Measurements from ENCODE around the gene OXNAD1.

DNA sequence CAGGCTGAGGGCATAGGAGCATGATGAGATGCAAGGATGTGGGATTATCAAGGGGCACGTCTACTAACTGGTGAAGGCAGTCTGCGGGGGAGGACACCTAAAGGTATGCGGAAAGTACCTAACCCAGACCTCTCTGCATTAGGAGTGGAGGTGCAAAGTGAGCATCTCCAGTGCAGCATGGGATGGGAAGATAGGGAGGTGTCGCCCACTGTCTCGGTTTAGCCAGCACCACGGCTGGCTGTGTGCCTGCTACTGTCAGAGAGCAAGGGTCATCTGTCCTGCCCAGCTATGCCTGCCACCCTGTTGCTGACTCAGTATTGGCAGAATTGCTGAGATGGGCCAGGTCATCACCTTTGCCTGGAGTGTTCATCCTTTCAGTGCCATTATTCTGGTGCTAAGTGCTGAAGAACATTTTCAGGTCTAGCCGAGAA lies 40.1 kb downstream of the OXNAD1 start:
- TF ChIP-seq, protein P1, sequence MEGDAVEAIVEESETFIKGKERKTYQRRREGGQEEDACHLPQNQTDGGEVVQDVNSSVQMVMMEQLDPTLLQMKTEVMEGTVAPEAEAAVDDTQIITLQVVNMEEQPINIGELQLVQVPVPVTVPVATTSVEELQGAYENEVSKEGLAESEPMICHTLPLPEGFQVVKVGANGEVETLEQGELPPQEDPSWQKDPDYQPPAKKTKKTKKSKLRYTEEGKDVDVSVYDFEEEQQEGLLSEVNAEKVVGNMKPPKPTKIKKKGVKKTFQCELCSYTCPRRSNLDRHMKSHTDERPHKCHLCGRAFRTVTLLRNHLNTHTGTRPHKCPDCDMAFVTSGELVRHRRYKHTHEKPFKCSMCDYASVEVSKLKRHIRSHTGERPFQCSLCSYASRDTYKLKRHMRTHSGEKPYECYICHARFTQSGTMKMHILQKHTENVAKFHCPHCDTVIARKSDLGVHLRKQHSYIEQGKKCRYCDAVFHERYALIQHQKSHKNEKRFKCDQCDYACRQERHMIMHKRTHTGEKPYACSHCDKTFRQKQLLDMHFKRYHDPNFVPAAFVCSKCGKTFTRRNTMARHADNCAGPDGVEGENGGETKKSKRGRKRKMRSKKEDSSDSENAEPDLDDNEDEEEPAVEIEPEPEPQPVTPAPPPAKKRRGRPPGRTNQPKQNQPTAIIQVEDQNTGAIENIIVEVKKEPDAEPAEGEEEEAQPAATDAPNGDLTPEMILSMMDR (IDR thresholded peaks at IDR 0.05 in 2 of 3, conservative IDR thresholded peaks at IDR 0.05 in 1 of 3; ENCODE audit: borderline replicate concordance in 1 of 3, insufficient read depth in 1 of 3, low read depth in 2 of 3, low read length in 2 of 3): no peak
- TF ChIP-seq SRF (IDR thresholded peaks at IDR 0.05; ENCODE audit: low read depth) (no peak), POLR2A (IDR thresholded peaks at IDR 0.05; ENCODE audit: borderline replicate concordance, extremely low read depth, insufficient read depth, insufficient read length) (no peak), ZNF274 (IDR thresholded peaks at IDR 0.05; ENCODE audit: low read depth, low read length) (no peak), POLR2AphosphoS5 (IDR thresholded peaks at IDR 0.05; ENCODE audit: low read depth, low read length) (no peak), TCF7L2 (IDR thresholded peaks at IDR 0.05; ENCODE audit: borderline replicate concordance, extremely low read depth, insufficient read depth, insufficient read length) (no peak), SP1 (IDR thresholded peaks at IDR 0.05; ENCODE audit: low read depth) (no peak), EZH2 (IDR thresholded peaks at IDR 0.05) (no peak), RAD21 (IDR thresholded peaks at IDR 0.05; ENCODE audit: low read depth) (no peak), SIN3A (IDR thresholded peaks at IDR 0.05; ENCODE audit: low read depth) (no peak), EZH2phosphoT487 (IDR thresholded peaks at IDR 0.05; ENCODE audit: borderline replicate concordance) (no peak)
- TF ChIP-seq, protein P2, sequence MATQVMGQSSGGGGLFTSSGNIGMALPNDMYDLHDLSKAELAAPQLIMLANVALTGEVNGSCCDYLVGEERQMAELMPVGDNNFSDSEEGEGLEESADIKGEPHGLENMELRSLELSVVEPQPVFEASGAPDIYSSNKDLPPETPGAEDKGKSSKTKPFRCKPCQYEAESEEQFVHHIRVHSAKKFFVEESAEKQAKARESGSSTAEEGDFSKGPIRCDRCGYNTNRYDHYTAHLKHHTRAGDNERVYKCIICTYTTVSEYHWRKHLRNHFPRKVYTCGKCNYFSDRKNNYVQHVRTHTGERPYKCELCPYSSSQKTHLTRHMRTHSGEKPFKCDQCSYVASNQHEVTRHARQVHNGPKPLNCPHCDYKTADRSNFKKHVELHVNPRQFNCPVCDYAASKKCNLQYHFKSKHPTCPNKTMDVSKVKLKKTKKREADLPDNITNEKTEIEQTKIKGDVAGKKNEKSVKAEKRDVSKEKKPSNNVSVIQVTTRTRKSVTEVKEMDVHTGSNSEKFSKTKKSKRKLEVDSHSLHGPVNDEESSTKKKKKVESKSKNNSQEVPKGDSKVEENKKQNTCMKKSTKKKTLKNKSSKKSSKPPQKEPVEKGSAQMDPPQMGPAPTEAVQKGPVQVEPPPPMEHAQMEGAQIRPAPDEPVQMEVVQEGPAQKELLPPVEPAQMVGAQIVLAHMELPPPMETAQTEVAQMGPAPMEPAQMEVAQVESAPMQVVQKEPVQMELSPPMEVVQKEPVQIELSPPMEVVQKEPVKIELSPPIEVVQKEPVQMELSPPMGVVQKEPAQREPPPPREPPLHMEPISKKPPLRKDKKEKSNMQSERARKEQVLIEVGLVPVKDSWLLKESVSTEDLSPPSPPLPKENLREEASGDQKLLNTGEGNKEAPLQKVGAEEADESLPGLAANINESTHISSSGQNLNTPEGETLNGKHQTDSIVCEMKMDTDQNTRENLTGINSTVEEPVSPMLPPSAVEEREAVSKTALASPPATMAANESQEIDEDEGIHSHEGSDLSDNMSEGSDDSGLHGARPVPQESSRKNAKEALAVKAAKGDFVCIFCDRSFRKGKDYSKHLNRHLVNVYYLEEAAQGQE (IDR thresholded peaks at IDR 0.05; ENCODE audit: low read depth): no peak
- TF ChIP-seq, protein P3, sequence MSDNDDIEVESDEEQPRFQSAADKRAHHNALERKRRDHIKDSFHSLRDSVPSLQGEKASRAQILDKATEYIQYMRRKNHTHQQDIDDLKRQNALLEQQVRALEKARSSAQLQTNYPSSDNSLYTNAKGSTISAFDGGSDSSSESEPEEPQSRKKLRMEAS (IDR thresholded peaks at IDR 0.05): no peak

All from HCT116 (cell line).